ENCODE results near the gene ELFN1.

- TF ChIP-seq CTCF (IDR thresholded peaks at IDR 0.05 in 4 of 5, conservative IDR thresholded peaks at IDR 0.05 in 1 of 5) (no peak), POLR2A (IDR thresholded peaks at IDR 0.05) (no peak)
These were observed 72.7 kb downstream of the ELFN1 start for GRCh38 chr7:1742555-1743303.

Data from gastrocnemius medialis (tissue), 4 donors.